K562 (cell line): ENCODE measurements around the gene MANBA. TPM values are rescaled to one million over a fixed set of nuclear protein-coding genes. Genes with fewer than 3 reads are reported as not detected.

ENCODE experiments used
- CTBP1 ChIP-seq: fragments of 450-650 bp; IDR thresholded peaks from 2 replicates; pipeline ENCODE4 v1.6.1; 2016; ENCODE audit warnings: borderline replicate concordance
- FOXP1 ChIP-seq: sonication (generic); formaldehyde crosslinking; IDR thresholded peaks from 2 replicates; pipeline ENCODE4 v1.8.0; 2022; ENCODE audit warnings: mild to moderate bottlenecking, missing genetic modification reagents
- IRF2 ChIP-seq: sonication (generic); formaldehyde crosslinking; IDR thresholded peaks from 2 replicates; pipeline ENCODE4 v1.8.1; 2022; ENCODE audit warnings: mild to moderate bottlenecking, missing genetic modification reagents
- KAT7 ChIP-seq: sonication (generic); formaldehyde crosslinking; IDR thresholded peaks from 2 replicates; pipeline ENCODE4 v1.8.0; 2022; ENCODE audit warnings: missing genetic modification reagents, mild to moderate bottlenecking, borderline replicate concordance
- KDM4B ChIP-seq, 2 experiments: fragments of 450-650 bp in 1 of 2; sonication (generic) in 1 of 2; IDR thresholded peaks; 2 replicates each; pipeline ENCODE4 v1.6.1; 2016 to 2017; ENCODE audit warnings: borderline replicate concordance in 2 of 2, antibody characterized with exemption in 1 of 2, low read depth in 1 of 2, mild to moderate bottlenecking in 1 of 2
- MAZ ChIP-seq, 2 experiments: fragments of 450-650 bp in 1 of 2; sonication (generic) in 1 of 2; formaldehyde crosslinking; IDR thresholded peaks in 1 of 2; conservative IDR thresholded peaks in 1 of 2; 2 replicates each; pipeline versions ENCODE4 v1.4.0 to v1.5.0; 2020; ENCODE audit warnings: mild to moderate bottlenecking in 1 of 2, missing genetic modification reagents in 1 of 2
- MCM7 ChIP-seq, 2 experiments: fragments of 450-650 bp; IDR thresholded peaks; 2 replicates each; pipeline ENCODE4 v1.6.1; 2016 to 2018
- NFIC ChIP-seq: fragments of 450-650 bp; IDR thresholded peaks from 2 replicates; pipeline ENCODE4 v1.6.1; 2017; ENCODE audit warnings: mild to moderate bottlenecking, inconsistent platforms
- NONO ChIP-seq, 2 experiments: fragments of 200-400 bp in 1 of 2; fragments of 450-650 bp in 1 of 2; formaldehyde crosslinking in 1 of 2; IDR thresholded peaks; 2 replicates each; pipeline ENCODE4 v1.6.1; 2017; ENCODE audit warnings: low read depth in 2 of 2, mild to moderate bottlenecking in 2 of 2, moderate library complexity in 2 of 2, low read length in 1 of 2
- PBX2 ChIP-seq, 2 experiments: IDR thresholded peaks in 1 of 2; conservative IDR thresholded peaks in 1 of 2; 2 replicates each; pipeline ENCODE4 v1.6.1; 2016; ENCODE audit warnings: low read depth in 2 of 2, mild to moderate bottlenecking in 1 of 2, missing compliant biosample characterization in 1 of 2, missing genetic modification characterization in 1 of 2, moderate library complexity in 1 of 2
- RBBP5 ChIP-seq: fragments of 200-600 bp; sonication (generic); IDR thresholded peaks from 2 replicates; pipeline ENCODE4 v1.6.1; 2012; ENCODE audit warnings: borderline replicate concordance, mild to moderate bottlenecking, low read length, control low read depth, inconsistent platforms; ENCODE audit not compliant: insufficient read depth, poor library complexity, severe bottlenecking
- SMAD2 ChIP-seq: fragments of 150-350 bp; IDR thresholded peaks from 2 replicates; pipeline ENCODE4 v1.6.1; 2014; ENCODE audit warnings: low read depth, mild to moderate bottlenecking, low read length
- SUPT5H ChIP-seq: fragments of 450-650 bp; IDR thresholded peaks from 2 replicates; pipeline ENCODE4 v1.6.1; 2016
- TAF15 ChIP-seq: fragments of 200-400 bp; formaldehyde crosslinking; IDR thresholded peaks from 2 replicates; pipeline ENCODE4 v1.6.1; 2017; ENCODE audit warnings: mild to moderate bottlenecking, low read depth, low read length, moderate library complexity
- ZNF232 ChIP-seq: sonication (generic); formaldehyde crosslinking; IDR thresholded peaks from 2 replicates; pipeline ENCODE4 v1.8.0; 2022; ENCODE audit warnings: mild to moderate bottlenecking, missing genetic modification reagents
- ZNF609 ChIP-seq: sonication (generic); formaldehyde crosslinking; IDR thresholded peaks from 2 replicates; pipeline ENCODE4 v1.8.1; 2023; ENCODE audit warnings: missing genetic modification reagents, mild to moderate bottlenecking, borderline replicate concordance
- ZNF717 ChIP-seq: fragments of 250-450 bp; sonication (Bioruptor Pico); IDR thresholded peaks from 2 replicates; pipeline ENCODE4 v1.5.0; 2021
- polyA plus RNA-seq, 8 experiments: library from polyadenylated mRNA; depleted of rRNA in 4 of 8; stranded (reverse) in 5 of 8; unstranded in 3 of 8; fragments of >200 nt; fragmentation: Nextera tagmentation in 2 of 8; fragmentation: Illumina TruSeq in 1 of 8; extraction: Ambion mirVana in 2 of 8; extraction: Trizol in 1 of 8; gene quantifications; 2 replicates each; pipeline versions ENCODE4 v1.2.1 to v1.2.3, GENCODE V29; 2011 to 2014; ENCODE audit warnings: inconsistent platforms in 1 of 8, missing spikeins in 1 of 8
- total RNA-seq, 7 experiments: library from RNA; depleted of rRNA in 6 of 7; stranded (reverse); fragments of >200 nt in 6 of 7; fragmentation: Illumina TruSeq in 2 of 7; extraction: Trizol in 2 of 7; gene quantifications; 2 replicates each; pipeline versions ENCODE4 v1.2.1 to v1.2.3, GENCODE V29; 2011 to 2021; ENCODE audit warnings: low replicate concordance in 1 of 7
- TF ChIP-seq, protein P1 (sequence below): IDR thresholded peaks from 2 replicates; pipeline ENCODE4 v1.6.1; 2014; ENCODE audit warnings: antibody characterized with exemption

MANBA gene
- total and polyA plus RNA-seq, 9 of the 15 experiments (the other 6 are each of a cell fraction or from before 2014, with no cell fraction given) = 1.8 to 12.9 (median 7.7) TPM

DNA sequence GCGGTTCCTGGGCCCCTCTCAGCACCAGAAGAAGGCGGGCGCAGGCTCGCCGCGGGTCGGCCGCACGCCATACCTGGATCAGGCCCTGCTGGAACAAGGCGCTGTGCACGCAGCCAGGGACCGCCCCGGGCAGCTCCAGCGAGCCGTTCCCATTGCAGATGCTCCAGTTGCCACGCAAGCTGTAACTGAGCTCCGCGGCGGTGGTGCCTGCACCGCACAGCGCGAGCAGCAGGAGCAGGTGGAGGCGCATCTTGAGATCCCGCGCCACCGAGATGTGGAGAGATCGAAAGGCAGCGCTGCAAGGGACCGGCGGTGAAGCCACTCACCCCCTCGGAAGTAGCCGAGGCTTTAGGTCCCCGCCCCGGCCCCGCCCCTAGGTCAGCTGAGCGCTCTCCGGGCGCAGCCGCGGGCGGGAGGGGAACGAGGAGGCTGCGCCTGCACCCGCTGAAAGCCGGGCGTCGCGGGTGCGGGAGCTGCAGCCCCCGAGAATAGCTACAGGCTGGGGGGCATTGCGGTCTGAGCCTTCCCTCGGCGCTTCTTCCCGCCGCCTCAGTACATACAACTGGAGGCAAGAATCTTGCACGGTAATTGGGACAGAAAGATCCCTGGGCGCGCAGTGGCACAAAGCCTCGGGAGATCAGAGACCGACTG is at the start of gene MANBA (continued):
- TF ChIP-seq, protein P1, sequence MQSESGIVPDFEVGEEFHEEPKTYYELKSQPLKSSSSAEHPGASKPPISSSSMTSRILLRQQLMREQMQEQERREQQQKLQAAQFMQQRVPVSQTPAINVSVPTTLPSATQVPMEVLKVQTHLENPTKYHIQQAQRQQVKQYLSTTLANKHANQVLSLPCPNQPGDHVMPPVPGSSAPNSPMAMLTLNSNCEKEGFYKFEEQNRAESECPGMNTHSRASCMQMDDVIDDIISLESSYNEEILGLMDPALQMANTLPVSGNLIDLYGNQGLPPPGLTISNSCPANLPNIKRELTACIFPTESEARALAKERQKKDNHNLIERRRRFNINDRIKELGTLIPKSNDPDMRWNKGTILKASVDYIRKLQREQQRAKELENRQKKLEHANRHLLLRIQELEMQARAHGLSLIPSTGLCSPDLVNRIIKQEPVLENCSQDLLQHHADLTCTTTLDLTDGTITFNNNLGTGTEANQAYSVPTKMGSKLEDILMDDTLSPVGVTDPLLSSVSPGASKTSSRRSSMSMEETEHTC = peak; percentile 71; the same call in 1 of the 2 replicates
- TF ChIP-seq ZNF717 (CRISPR knock-in tag) = no peak
- TF ChIP-seq KDM4B (IDR thresholded peaks at IDR 0.05; ENCODE audit: borderline replicate concordance in 2 of 2, low read depth in 1 of 2) = peak in 1 of 2 experiments; percentile 34; a peak in 1 of 4 replicates
- peak; percentile 69 for TF ChIP-seq SUPT5H
- TF ChIP-seq ZNF232 (CRISPR knock-in tag) = 0 out of 2 replicates have a peak, but pooled peaks have one; percentile 12
- TF ChIP-seq NONO (IDR thresholded peaks at IDR 0.05; ENCODE audit: low read depth in 2 of 2, low read length in 1 of 2) = 0 out of 4 replicates have a peak, but pooled peaks of 1 of the 2 experiments have one; percentile 63
- TF ChIP-seq KAT7 (CRISPR knock-in tag) = no peak
- no peak for TF ChIP-seq IRF2 (CRISPR knock-in tag)
- peak; percentile 80 for TF ChIP-seq FOXP1 (CRISPR knock-in tag)
- peak; percentile 22; the same call in 1 of the 2 replicates for TF ChIP-seq NFIC
- no peak for TF ChIP-seq MCM7 (IDR thresholded peaks at IDR 0.05)
- TF ChIP-seq SMAD2 = no peak
- TF ChIP-seq TAF15 = no peak
- TF ChIP-seq RBBP5 = peak; percentile 90
- TF ChIP-seq ZNF609 (CRISPR knock-in tag) = peak; percentile 85
- TF ChIP-seq CTBP1 = peak; percentile 93
- peak; percentile 72 to 95; a peak in 3 of 4 replicates for TF ChIP-seq MAZ (CRISPR knock-in tag; conservative IDR thresholded peaks at IDR 0.05 in 1 of 2, IDR thresholded peaks at IDR 0.05 in 1 of 2)
- TF ChIP-seq PBX2 (CRISPR knock-in tag; IDR thresholded peaks at IDR 0.05; ENCODE audit: low read depth) = no peak
- no peak for TF ChIP-seq PBX2 (tag; conservative IDR thresholded peaks at IDR 0.05; ENCODE audit: low read depth)
